Measurements from ENCODE around the gene NGEF. TPM values are rescaled to one million over a fixed set of nuclear protein-coding genes. Genes with fewer than 3 reads are reported as not detected.
"Not testable (repeated sequence)": the region's sequence is repeated elsewhere in the genome, so short reads cannot be mapped to it uniquely, and the experiment has no call there.

NGEF gene
- total and polyA plus RNA-seq, 4 donors, result 10.6 to 22.6 (median 10.8) TPM

DNA sequence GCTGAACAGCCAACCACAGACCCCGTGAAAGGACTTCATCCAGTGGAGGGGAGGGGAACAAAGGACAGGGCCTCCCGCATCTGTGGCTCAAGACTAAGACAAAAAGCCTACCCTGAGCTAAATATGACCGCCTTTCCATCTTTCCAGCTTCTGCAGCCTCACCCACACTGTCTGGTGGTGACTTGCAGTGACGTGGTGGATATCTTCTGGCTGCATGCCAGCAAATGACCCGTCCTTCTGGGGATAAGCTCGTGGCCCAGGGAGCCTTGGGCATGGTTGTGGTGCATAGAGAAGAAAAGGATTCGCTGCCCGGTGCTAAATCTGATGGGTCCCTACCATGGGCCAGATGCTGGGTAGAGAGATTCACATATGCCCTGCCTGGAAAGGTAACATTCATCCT is 8.7 kb upstream of the NGEF start:
- Histone ChIP-seq H3K27me3 (ENCODE audit: control insufficient read depth in 4 of 4, insufficient read depth in 4 of 4, low read length in 3 of 4) (no peaks in the 10 kb centered on the region), H3K9me3 (ENCODE audit: control insufficient read depth in 4 of 4, low read length in 3 of 4) (no peaks in the 10 kb centered on the region), H3K9ac (ENCODE audit: low read depth in 1 of 2, low read length in 2 of 2) (no peak overlapping the region), H3K27ac (ENCODE audit: low read depth in 1 of 2, low read length in 2 of 2) (no peak overlapping the region), H3K4me1 (ENCODE audit: control insufficient read depth in 4 of 4, insufficient read depth in 4 of 4, low read length in 3 of 4) (no peaks in the 10 kb centered on the region), H3K4me3 (ENCODE audit: low read depth in 1 of 3, low read length in 3 of 3) (no peak overlapping the region), H3K36me3 (ENCODE audit: control insufficient read depth in 4 of 4, insufficient read depth in 3 of 4, low read depth in 1 of 4, low read length in 3 of 4) (no peaks in the 10 kb centered on the region)
- 85% methylated on average over 8 of the region's 8 CpGs for WGBS
- TF ChIP-seq EGR1 (IDR thresholded peaks at IDR 0.05; ENCODE audit: low read depth in 2 of 2), result no peak
- DNase-seq (ENCODE audit: low spot score), result no peak

DNA sequence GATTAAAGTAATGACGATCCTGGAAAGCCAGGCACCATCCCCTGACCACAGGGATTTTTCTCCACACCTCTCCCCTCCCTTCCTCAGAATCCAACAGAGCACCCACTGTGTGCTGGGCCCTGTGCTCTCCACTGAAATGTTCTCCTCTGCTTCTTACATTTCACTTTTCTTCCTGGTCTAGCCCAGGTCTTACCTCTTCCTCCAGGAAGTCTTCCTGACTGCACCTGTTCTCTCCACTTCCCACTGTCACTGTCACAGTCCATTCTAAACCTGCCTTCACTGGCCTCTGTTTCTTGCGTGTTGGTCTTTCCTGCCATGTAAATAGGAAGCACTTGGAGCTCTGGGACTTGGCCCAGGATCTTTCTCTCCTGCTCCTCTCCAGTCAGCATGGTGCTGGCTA is 7.4 kb upstream of the NGEF start:
- Histone ChIP-seq H3K4me1 (ENCODE audit: control insufficient read depth in 4 of 4, insufficient read depth in 4 of 4, low read length in 3 of 4) (no peaks in the 10 kb centered on the region), H3K27ac (ENCODE audit: low read depth in 1 of 2, low read length in 2 of 2) (no peak overlapping the region), H3K36me3 (ENCODE audit: control insufficient read depth in 4 of 4, insufficient read depth in 3 of 4, low read depth in 1 of 4, low read length in 3 of 4) (no peaks in the 10 kb centered on the region), H3K27me3 (ENCODE audit: control insufficient read depth in 4 of 4, insufficient read depth in 4 of 4, low read length in 3 of 4) (no peaks in the 10 kb centered on the region), H3K4me3 (ENCODE audit: low read depth in 1 of 3, low read length in 3 of 3) (no peak overlapping the region), H3K9me3 (ENCODE audit: control insufficient read depth in 4 of 4, low read length in 3 of 4) (no peaks in the 10 kb centered on the region), H3K9ac (ENCODE audit: low read depth in 1 of 2, low read length in 2 of 2) (no peak overlapping the region)
- 87% methylated on average over 2 of the region's 2 CpGs for WGBS
- TF ChIP-seq SP1 (IDR thresholded peaks at IDR 0.05), result no peak
- TF ChIP-seq, protein P1, sequence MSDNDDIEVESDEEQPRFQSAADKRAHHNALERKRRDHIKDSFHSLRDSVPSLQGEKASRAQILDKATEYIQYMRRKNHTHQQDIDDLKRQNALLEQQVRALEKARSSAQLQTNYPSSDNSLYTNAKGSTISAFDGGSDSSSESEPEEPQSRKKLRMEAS (IDR thresholded peaks at IDR 0.05), result no peak
- no peak for TF ChIP-seq EGR1 (IDR thresholded peaks at IDR 0.05; ENCODE audit: low read depth in 2 of 2)
- no peak for TF ChIP-seq RXRA (IDR thresholded peaks at IDR 0.05)
- TF ChIP-seq JUND (IDR thresholded peaks at IDR 0.05), result no peak
- TF ChIP-seq HNF4A (conservative IDR thresholded peaks at IDR 0.05), result no peak
- no peak for TF ChIP-seq FOXA2 (IDR thresholded peaks at IDR 0.05)
- TF ChIP-seq, protein P2, sequence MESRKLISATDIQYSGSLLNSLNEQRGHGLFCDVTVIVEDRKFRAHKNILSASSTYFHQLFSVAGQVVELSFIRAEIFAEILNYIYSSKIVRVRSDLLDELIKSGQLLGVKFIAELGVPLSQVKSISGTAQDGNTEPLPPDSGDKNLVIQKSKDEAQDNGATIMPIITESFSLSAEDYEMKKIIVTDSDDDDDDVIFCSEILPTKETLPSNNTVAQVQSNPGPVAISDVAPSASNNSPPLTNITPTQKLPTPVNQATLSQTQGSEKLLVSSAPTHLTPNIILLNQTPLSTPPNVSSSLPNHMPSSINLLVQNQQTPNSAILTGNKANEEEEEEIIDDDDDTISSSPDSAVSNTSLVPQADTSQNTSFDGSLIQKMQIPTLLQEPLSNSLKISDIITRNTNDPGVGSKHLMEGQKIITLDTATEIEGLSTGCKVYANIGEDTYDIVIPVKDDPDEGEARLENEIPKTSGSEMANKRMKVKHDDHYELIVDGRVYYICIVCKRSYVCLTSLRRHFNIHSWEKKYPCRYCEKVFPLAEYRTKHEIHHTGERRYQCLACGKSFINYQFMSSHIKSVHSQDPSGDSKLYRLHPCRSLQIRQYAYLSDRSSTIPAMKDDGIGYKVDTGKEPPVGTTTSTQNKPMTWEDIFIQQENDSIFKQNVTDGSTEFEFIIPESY (IDR thresholded peaks at IDR 0.05), result no peak
- TF ChIP-seq, protein P3, sequence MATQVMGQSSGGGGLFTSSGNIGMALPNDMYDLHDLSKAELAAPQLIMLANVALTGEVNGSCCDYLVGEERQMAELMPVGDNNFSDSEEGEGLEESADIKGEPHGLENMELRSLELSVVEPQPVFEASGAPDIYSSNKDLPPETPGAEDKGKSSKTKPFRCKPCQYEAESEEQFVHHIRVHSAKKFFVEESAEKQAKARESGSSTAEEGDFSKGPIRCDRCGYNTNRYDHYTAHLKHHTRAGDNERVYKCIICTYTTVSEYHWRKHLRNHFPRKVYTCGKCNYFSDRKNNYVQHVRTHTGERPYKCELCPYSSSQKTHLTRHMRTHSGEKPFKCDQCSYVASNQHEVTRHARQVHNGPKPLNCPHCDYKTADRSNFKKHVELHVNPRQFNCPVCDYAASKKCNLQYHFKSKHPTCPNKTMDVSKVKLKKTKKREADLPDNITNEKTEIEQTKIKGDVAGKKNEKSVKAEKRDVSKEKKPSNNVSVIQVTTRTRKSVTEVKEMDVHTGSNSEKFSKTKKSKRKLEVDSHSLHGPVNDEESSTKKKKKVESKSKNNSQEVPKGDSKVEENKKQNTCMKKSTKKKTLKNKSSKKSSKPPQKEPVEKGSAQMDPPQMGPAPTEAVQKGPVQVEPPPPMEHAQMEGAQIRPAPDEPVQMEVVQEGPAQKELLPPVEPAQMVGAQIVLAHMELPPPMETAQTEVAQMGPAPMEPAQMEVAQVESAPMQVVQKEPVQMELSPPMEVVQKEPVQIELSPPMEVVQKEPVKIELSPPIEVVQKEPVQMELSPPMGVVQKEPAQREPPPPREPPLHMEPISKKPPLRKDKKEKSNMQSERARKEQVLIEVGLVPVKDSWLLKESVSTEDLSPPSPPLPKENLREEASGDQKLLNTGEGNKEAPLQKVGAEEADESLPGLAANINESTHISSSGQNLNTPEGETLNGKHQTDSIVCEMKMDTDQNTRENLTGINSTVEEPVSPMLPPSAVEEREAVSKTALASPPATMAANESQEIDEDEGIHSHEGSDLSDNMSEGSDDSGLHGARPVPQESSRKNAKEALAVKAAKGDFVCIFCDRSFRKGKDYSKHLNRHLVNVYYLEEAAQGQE (IDR thresholded peaks at IDR 0.05), result no peak
- no peak for TF ChIP-seq RAD21 (IDR thresholded peaks at IDR 0.05)
- DNase-seq (ENCODE audit: low spot score), result no peak

DNA sequence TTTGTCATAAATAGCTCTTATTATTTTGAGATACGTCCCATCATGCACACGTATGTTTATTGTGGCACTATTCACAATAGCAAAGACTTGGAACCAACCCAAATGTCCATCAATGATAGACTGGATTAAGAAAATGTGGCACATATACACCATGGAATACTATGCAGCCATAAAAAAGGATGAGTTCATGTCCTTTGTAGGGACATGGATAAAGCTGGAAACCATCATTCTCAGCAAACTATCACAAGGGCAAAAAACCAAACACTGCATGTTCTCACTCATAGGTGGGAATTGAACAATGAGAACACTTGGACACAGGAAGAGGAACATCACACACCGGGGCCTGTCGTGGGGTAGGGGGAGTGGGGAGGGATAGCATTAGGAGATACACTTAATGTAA is 6.6 kb upstream of the NGEF start:
- 96% methylated on average over 4 of the region's 4 CpGs for WGBS
- H3K4me3 ChIP-seq (ENCODE audit: low read depth in 1 of 3, low read length in 3 of 3); H3K27ac ChIP-seq (ENCODE audit: low read depth in 1 of 2, low read length in 2 of 2); H3K27me3 ChIP-seq (ENCODE audit: control insufficient read depth in 4 of 4, insufficient read depth in 4 of 4, low read length in 3 of 4); H3K9ac ChIP-seq (ENCODE audit: low read depth in 1 of 2, low read length in 2 of 2); DNase-seq (ENCODE audit: low spot score); H3K36me3 ChIP-seq (ENCODE audit: control insufficient read depth in 4 of 4, insufficient read depth in 3 of 4, low read depth in 1 of 4, low read length in 3 of 4); H3K9me3 ChIP-seq (ENCODE audit: control insufficient read depth in 4 of 4, low read length in 3 of 4); H3K4me1 ChIP-seq (ENCODE audit: control insufficient read depth in 4 of 4, insufficient read depth in 4 of 4, low read length in 3 of 4): not testable (repeated sequence)
